Upper lobe of left lung (tissue), 6 donors: Measurements from ENCODE around the gene FGL2. TPM values are rescaled to one million over a fixed set of nuclear protein-coding genes. Genes with fewer than 3 reads are reported as not detected.
A peak's percentile ranks its signal among the peaks of the same experiment; 100 is the strongest.

Source experiments
- ATAC-seq, 2 donors: fragments of 200-7000 bp; cut with Tn5 transposase; one replicate each; pipeline ENCODE4 v1.9.1; 2022; ENCODE audit warnings: mild to moderate bottlenecking in 2 of 2, moderate library complexity in 2 of 2; ENCODE audit not compliant: low FRiP score in 2 of 2
- DNase-seq, 2 donors: peaks; one replicate each; pipeline ENCODE4 v3.0.0-alpha.2; 2019 to 2020
- H3K27ac ChIP-seq, 4 donors: fragments of 200-600 bp; sonication (generic); one replicate each; pipeline ENCODE4 v1.5.1; 2016 to 2019
- H3K27me3 ChIP-seq, 4 donors: fragments of 200-600 bp; sonication (generic); one replicate each; pipeline ENCODE4 v1.5.1; 2017 to 2019
- H3K36me3 ChIP-seq, 4 donors: fragments of 200-600 bp; sonication (generic); one replicate each; pipeline ENCODE4 v1.5.1; 2016 to 2019
- H3K4me1 ChIP-seq, 4 donors: fragments of 200-600 bp; sonication (generic); one replicate each; pipeline ENCODE4 v1.5.1; 2018 to 2019
- H3K4me3 ChIP-seq, 4 donors: fragments of 200-600 bp; sonication (generic); one replicate each; pipeline ENCODE4 v1.5.1; 2017 to 2019; ENCODE audit warnings: mild to moderate bottlenecking in 2 of 4, moderate library complexity in 1 of 4
- H3K9me3 ChIP-seq, 4 donors: fragments of 200-600 bp; sonication (generic); one replicate each; pipeline ENCODE4 v1.5.1; 2018 to 2019
- EP300 ChIP-seq, 4 donors: sonication (generic); formaldehyde crosslinking; IDR thresholded peaks; one replicate each; pipeline ENCODE4 v1.5.1; 2017; ENCODE audit warnings: antibody characterized with exemption in 4 of 4, control low read depth in 2 of 4
- POLR2A ChIP-seq, 4 donors: fragments of 450-650 bp; IDR thresholded peaks; one replicate each; pipeline ENCODE4 v1.5.1; 2016 to 2017; ENCODE audit warnings: antibody characterized with exemption in 4 of 4, mild to moderate bottlenecking in 2 of 4
- POLR2AphosphoS5 ChIP-seq, 2 donors: sonication (generic); formaldehyde crosslinking; IDR thresholded peaks; one replicate each; pipeline ENCODE4 v1.5.1; 2017; ENCODE audit warnings: antibody characterized with exemption in 2 of 2
- WGBS, 2 donors: methylation state at CpG; one replicate each; pipeline ENCODE4 v1.1.5; 2017 to 2018; 5-methylcytosine and 5-hydroxymethylcytosine counted together
- total RNA-seq, 6 donors: library from RNA; depleted of rRNA in 4 of 6; stranded (reverse); fragments of >200 nt in 4 of 6; gene quantifications; one replicate each; pipeline versions ENCODE4 v1.1.0 to v1.2.1, GENCODE V29; 2016 to 2021
- TF ChIP-seq, protein P1 (sequence below), 6 experiments: fragments of 450-650 bp in 4 of 6; fragments of 200-600 bp in 2 of 6; sonication (generic) in 2 of 6; IDR thresholded peaks; one replicate each; pipeline ENCODE4 v1.5.1; 2016 to 2019; ENCODE audit warnings: antibody characterized with exemption in 6 of 6
- donor health status: DM: no; HTN: no; CAD: no; lungs with moderate emphysema.
- donor health status: DM: no; HTN: yes; CAD: no; lungs with severe emphysema.

Gene FGL2
- total RNA-seq, 6 donors from 2014 or later, result 4.2 to 47.3 (median 19.0) TPM

DNA sequence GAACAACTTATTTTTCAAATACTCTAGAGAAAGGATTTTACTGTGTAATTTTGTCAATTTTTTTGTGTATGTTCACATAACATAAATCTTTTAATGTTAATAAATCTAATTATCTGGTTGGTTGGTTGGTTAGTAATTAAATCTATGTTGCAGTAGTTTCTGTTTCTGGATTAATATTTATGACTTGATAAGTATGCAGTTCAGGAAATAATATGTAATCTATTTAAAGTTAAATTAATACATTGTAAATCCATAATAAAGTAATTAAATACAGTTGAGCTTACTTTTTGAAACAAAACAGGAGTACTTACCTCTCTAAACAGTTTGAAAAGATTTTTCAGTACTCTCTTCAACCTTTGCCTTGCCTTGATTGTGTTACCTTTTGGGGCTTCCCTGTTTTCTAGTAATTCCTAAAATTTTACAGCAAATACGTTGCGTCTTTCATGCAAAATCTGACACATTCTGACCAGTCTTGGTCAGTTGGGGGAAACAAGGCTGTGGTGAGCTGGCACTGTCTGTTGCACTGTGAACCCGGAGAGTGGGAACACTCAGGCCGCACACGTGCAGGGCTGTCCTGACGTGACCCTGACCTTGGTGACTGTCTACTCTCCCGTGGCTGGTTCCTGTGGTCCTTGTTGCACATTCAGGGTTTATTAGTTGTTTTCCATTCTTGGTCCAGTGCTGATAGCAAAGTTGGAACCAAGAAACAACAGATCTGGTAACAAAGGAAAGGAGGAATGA, 45.6 kb upstream of the FGL2 start:
- Histone ChIP-seq H3K36me3 (no peaks in the 10 kb centered on the region), H3K27me3 (no peaks in the 10 kb centered on the region), H3K9me3 (no peaks in the 10 kb centered on the region), H3K4me1 (peaks cover 0 to 13% (median 10%) of the 10 kb centered on the region in 4 donors), H3K4me3 (no peak overlapping the region), H3K27ac (no peak overlapping the region)
- ATAC-seq (peak in 1 of 2 donors; percentile 55), DNase-seq (peak; percentile 5 to 27)
- WGBS, 2 donors, result 65 to 68% methylated on average over 7 of the region's 7 CpGs
- no peak for TF ChIP-seq POLR2A (IDR thresholded peaks at IDR 0.05)
- TF ChIP-seq, protein P1, sequence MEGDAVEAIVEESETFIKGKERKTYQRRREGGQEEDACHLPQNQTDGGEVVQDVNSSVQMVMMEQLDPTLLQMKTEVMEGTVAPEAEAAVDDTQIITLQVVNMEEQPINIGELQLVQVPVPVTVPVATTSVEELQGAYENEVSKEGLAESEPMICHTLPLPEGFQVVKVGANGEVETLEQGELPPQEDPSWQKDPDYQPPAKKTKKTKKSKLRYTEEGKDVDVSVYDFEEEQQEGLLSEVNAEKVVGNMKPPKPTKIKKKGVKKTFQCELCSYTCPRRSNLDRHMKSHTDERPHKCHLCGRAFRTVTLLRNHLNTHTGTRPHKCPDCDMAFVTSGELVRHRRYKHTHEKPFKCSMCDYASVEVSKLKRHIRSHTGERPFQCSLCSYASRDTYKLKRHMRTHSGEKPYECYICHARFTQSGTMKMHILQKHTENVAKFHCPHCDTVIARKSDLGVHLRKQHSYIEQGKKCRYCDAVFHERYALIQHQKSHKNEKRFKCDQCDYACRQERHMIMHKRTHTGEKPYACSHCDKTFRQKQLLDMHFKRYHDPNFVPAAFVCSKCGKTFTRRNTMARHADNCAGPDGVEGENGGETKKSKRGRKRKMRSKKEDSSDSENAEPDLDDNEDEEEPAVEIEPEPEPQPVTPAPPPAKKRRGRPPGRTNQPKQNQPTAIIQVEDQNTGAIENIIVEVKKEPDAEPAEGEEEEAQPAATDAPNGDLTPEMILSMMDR (IDR thresholded peaks at IDR 0.05), result no peak
- no peak for TF ChIP-seq EP300 (IDR thresholded peaks at IDR 0.05)
- no peak for TF ChIP-seq POLR2AphosphoS5 (IDR thresholded peaks at IDR 0.05)

DNA sequence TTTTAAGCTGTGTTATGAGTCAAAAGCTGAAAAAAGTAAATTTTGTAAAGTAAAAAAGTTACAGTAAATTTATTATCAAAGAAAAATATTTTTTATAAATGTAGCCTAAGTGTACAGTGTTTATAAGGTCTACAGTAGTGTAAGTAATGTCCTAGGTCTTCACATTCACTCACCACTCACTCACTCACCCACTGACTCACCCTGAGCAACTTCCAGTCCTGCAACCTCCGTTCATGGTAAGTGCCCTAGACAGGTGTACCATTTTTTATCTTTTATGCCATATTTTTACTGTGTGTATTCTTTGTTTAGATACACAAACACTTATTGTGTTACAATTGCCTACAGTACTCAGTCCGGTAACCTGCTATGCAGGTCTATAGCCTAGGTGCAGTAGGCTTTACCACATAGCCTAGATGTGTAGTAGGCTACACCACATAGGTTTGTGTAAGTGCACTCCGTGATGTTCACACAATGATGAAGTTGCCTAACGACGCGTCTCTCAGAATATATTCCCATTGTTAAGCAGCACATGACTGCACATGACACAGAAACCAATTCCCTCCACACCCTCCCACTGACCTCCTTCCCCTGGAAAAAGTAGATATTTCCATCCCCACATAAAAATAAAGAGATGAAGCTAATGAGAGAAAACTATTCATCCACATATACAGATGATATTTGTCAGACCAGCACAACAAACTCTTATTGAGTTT, 44.8 kb upstream of the FGL2 start:
- H3K4me3 ChIP-seq, result no peak overlapping the region
- H3K4me1 ChIP-seq, result peaks cover 0 to 13% (median 11%) of the 10 kb centered on the region in 4 donors
- H3K27ac ChIP-seq, result no peak overlapping the region

DNA sequence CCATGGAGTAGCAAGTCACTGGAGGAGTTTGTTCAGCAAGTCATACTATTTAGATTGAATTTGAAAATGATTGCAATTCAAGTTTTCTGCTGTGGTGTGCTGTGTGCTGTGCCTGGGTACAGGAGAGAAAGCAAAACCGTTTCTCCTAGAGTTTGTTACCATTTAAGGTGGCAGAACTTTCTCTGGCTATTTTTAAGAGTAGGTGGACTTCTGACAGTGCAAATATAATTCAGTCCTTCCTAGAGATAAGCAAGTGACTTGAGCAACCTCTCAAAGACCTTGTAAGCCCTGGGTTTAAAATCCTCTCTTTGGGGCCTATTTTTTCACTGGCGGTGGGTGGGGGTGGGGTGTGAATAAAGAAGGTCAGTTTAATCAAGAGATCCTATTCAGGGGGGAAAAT, 42.9 kb upstream of the FGL2 start:
- DNase-seq (no peak), ATAC-seq (no peak)
- no peak for TF ChIP-seq EP300 (IDR thresholded peaks at IDR 0.05)
- TF ChIP-seq POLR2A (IDR thresholded peaks at IDR 0.05), result no peak
- TF ChIP-seq, protein P1 (IDR thresholded peaks at IDR 0.05), result no peak
- TF ChIP-seq POLR2AphosphoS5 (IDR thresholded peaks at IDR 0.05), result no peak
- Histone ChIP-seq H3K36me3 (no peaks in the 10 kb centered on the region), H3K4me1 (peaks cover 16 to 24% (median 23%) of the 10 kb centered on the region in 4 donors), H3K4me3 (no peak overlapping the region), H3K27me3 (no peaks in the 10 kb centered on the region), H3K27ac (no peak overlapping the region), H3K9me3 (no peaks in the 10 kb centered on the region)
- WGBS, 2 donors, result 69 to 78% methylated on average over 2 of the region's 2 CpGs

More for the DNA sequence above, 44.8 kb upstream of the FGL2 start:
- DNase-seq (no peak), ATAC-seq (no peak)
- Histone ChIP-seq H3K9me3 (no peaks in the 10 kb centered on the region), H3K36me3 (no peaks in the 10 kb centered on the region), H3K27me3 (no peaks in the 10 kb centered on the region)
- WGBS, 2 donors, result 82 to 90% methylated on average over 6 of the region's 6 CpGs
- no peak for TF ChIP-seq EP300 (IDR thresholded peaks at IDR 0.05)
- TF ChIP-seq, protein P1 (IDR thresholded peaks at IDR 0.05), result no peak
- TF ChIP-seq POLR2AphosphoS5 (IDR thresholded peaks at IDR 0.05), result no peak
- no peak for TF ChIP-seq POLR2A (IDR thresholded peaks at IDR 0.05)

DNA sequence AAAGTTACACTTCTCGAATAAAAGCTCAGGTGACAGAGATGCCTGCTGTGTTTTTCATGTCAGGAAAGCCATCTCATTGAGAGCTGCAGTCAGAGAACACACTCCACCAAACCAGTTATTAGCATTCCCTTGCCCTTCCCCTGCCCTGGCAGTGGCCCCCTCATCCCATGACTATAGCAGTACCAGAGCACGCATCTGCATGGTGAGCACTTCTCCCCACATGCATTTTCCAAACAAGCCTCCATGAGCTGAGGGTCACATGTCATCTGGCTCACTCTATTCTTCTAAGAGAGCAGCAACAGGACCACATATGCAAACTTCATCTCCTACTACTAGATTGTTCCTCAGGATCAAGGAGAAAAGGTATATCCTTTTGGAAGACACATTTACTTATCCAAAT, 42.4 kb upstream of the FGL2 start:
- DNase-seq (no peak), ATAC-seq (no peak)
- Histone ChIP-seq H3K36me3 (no peaks in the 10 kb centered on the region), H3K9me3 (no peaks in the 10 kb centered on the region), H3K27me3 (no peaks in the 10 kb centered on the region), H3K4me1 (peaks cover 19 to 24% (median 24%) of the 10 kb centered on the region in 4 donors), H3K27ac (no peak overlapping the region), H3K4me3 (no peak overlapping the region)
- WGBS, 2 donors, result 71 to 89% methylated on average over 2 of the region's 2 CpGs
- TF ChIP-seq POLR2AphosphoS5 (IDR thresholded peaks at IDR 0.05) (no peak), POLR2A (IDR thresholded peaks at IDR 0.05) (no peak)
- TF ChIP-seq, protein P1 (IDR thresholded peaks at IDR 0.05), result no peak
